Measurements from ENCODE around the gene IL20RA.

The IL20RA gene

DNA sequence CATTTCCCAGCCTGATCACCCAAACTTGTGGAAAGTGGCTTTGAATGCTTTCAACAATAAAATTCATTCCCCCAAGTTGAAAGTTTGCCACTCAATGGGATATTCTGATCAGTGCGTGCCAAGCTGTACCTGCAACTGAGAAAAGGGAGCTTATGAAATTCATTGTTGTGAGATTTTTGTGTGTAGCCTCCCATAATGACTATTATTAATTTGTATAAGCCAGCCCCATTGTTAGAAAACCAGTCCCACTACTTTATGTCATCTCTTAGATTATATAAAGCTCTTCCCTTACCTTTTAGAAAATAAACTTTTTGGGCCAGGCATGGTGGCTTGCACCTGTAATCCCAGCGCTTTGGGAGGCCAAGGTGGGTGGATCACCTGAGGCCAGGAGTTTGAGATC lies 15.9 kb downstream of the IL20RA start:
- no peak for DNase-seq
- TF ChIP-seq GATA1 (IDR thresholded peaks at IDR 0.05; ENCODE audit: low read depth, low read length) (no peak), POLR2A (IDR thresholded peaks at IDR 0.05; ENCODE audit: low read length) (no peak)

DNA sequence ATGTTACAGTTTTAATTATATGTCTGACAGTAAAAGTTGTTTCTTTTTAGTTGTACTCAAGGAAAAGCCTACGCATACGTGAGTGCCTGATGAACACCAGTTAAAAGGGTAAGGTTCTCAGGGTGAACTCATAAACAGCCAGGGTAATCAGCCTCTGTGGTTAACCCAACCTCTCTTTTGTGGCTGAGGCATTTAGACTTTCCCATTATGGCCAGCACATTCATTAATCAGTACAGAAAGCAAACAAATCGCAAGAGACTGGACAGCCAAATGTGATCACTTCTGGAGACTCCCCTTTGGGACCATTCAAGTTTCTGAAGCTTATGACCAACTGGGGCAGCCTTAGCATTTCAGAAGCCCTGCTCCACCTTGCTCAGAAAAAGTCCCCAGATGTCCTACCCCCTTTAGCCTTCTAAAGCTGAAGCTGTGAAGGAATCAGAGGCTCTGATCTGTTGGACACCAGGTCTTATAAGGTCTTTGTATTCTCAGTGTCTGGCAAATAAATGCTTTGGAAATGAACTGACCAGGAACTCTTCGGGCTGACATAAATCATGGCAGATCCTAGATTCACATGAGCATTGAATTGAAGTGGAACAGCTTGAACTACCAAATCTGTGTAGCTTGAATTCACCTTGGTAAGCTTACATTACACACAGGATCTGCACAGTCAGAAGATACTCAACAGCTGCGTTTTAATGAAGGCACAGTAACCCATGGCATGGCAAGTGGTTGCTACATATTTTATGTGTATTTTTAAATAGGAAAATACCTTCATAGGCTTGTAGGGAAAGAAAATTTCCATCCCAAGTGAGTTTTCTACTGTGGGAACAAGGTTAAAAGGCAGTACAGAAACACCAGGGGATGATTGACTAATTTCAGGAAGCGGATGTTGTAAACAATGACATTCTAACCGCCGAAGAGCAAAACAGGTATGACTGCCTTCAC lies 18.7 kb downstream of the IL20RA start:
- no peak for DNase-seq
- no peak for TF ChIP-seq GATA1 (IDR thresholded peaks at IDR 0.05; ENCODE audit: low read depth, low read length)
- TF ChIP-seq POLR2A (IDR thresholded peaks at IDR 0.05; ENCODE audit: low read length) = no peak

GRCh38 chr6:137024237-137024990 lies 20.4 kb downstream of the IL20RA start:
- no peak for DNase-seq
- TF ChIP-seq GATA1 (IDR thresholded peaks at IDR 0.05; ENCODE audit: low read depth, low read length) (no peak), POLR2A (IDR thresholded peaks at IDR 0.05; ENCODE audit: low read length) (no peak)

GRCh38 chr6:137020776-137021175 lies 24.0 kb downstream of the IL20RA start:
- no peak for TF ChIP-seq GATA1 (IDR thresholded peaks at IDR 0.05; ENCODE audit: low read depth, low read length)
- no peak for TF ChIP-seq POLR2A (IDR thresholded peaks at IDR 0.05; ENCODE audit: low read length)
- no peak for DNase-seq

- TF ChIP-seq POLR2A (IDR thresholded peaks at IDR 0.05; ENCODE audit: low read length) (no peak), GATA1 (IDR thresholded peaks at IDR 0.05; ENCODE audit: low read depth, low read length) (no peak)
- DNase-seq = no peak
Measured at GRCh38 chr6:137019476-137020272, 25.1 kb downstream of the IL20RA start.

DNA sequence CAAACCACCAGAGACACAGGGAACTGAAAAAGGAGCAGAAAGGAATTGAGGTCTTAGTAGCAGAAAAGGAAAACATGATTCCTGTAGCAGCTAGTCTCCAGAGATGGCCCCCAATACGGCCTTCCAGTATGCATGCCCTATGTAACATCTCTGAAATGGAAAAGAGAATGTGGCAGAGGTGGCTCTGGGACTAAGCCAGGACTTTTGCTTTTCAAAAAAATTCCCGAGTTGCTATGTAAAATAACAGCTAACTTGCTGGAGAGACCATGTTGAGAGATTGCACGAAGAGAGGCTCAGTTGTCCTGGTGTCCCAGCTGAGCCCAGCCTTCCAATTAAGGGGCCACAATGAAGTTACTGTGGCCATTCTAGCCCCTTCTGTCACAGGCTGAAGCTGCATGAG lies 27.7 kb downstream of the IL20RA start:
- no peak for DNase-seq
- TF ChIP-seq GATA1 (IDR thresholded peaks at IDR 0.05; ENCODE audit: low read depth, low read length) (no peak), POLR2A (IDR thresholded peaks at IDR 0.05; ENCODE audit: low read length) (no peak)

GRCh38 chr6:137016356-137016755 lies 28.4 kb downstream of the IL20RA start:
- DNase-seq = no peak
- no peak for TF ChIP-seq POLR2A (IDR thresholded peaks at IDR 0.05; ENCODE audit: low read length)
- TF ChIP-seq GATA1 (IDR thresholded peaks at IDR 0.05; ENCODE audit: low read depth, low read length) = no peak

DNA sequence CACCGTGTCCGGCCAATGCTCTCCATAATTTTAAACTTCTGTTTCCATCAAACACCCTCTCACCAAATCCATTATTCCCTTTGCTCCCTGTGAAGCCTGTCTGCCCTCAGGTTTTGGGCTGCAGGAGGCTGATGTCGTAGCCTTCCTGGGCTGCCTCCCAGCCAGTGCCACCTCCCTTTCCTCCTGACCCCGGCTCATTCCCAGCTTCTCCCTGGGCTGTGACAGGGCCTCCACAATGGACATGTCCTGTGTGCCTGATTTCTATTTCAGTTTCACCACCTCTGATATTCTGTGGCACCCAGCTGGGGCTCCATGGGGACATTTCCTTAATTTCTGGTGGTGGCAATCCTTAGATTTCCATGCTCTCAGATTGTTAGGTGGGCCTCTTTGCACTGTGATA lies 28.8 kb downstream of the IL20RA start:
- TF ChIP-seq POLR2A (IDR thresholded peaks at IDR 0.05; ENCODE audit: low read length) (no peak), GATA1 (IDR thresholded peaks at IDR 0.05; ENCODE audit: low read depth, low read length) (no peak)
- no peak for DNase-seq

- DNase-seq = no peak
- TF ChIP-seq POLR2A (IDR thresholded peaks at IDR 0.05; ENCODE audit: low read length) = no peak
- no peak for TF ChIP-seq GATA1 (IDR thresholded peaks at IDR 0.05; ENCODE audit: low read depth, low read length)
Measured at GRCh38 chr6:137013738-137014602, 30.8 kb downstream of the IL20RA start.

DNA sequence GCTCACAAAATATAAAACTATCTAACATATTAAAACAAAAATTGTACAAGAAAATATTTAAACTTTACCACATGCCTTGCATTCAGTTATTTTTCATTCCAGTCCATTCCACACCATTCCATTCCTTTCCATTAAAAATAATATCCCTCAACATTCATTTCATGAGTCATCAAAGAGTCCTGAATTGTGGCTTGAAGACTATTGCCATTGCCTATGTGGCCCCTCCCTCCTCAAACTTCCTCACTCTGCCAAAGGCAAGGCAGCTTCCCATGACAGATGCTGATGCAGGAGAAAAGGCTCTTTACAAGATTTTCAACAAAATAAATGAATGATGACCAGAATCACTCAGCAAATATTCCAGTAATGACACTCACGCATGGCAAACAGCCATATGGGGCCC lies 31.7 kb downstream of the IL20RA start:
- DNase-seq = no peak
- TF ChIP-seq POLR2A (IDR thresholded peaks at IDR 0.05; ENCODE audit: low read length) (no peak), GATA1 (IDR thresholded peaks at IDR 0.05; ENCODE audit: low read depth, low read length) (no peak)

- TF ChIP-seq POLR2A (IDR thresholded peaks at IDR 0.05; ENCODE audit: low read length) (no peak), GATA1 (IDR thresholded peaks at IDR 0.05; ENCODE audit: low read depth, low read length) (no peak)
- DNase-seq = no peak
Measured at GRCh38 chr6:137011406-137011805, 33.4 kb downstream of the IL20RA start.

DNA sequence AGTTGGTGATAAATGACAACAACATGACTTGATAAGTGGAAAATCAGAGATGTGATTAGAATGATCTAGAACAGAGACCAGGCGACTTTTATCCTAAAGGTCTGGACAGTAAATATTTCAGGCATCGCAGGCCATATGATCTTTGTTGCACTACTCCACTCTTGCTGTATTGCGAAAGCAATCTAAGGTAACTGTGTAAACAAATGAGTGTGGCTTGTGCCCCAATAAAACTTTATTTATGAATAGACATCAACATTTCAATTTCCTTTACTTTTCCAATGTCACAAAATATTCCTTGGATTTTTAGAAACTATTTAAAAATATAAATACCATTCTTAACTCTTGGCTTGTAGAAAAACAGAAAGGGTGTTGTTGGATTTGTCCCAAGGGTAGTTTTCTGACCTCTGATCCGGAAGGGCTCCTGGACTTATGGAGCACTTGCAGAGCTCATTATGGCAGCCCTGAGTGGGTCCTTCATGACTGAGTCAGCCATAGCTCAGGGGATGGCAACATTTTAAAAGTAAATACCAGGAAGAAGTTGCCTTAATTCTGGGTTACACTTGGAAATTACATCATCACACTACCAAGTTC lies 34.5 kb downstream of the IL20RA start:
- TF ChIP-seq POLR2A (IDR thresholded peaks at IDR 0.05; ENCODE audit: low read length) = no peak
- TF ChIP-seq GATA1 (IDR thresholded peaks at IDR 0.05; ENCODE audit: low read depth, low read length) = no peak

More for the DNA sequence above, 34.5 kb downstream of the IL20RA start:
- DNase-seq = no peak

All from erythroblast (primary cell).